ENCODE results near the gene ERAP2.

The ERAP2 gene

GRCh38 chr5:96963267-96963666 is 87.0 kb downstream of the ERAP2 start:
- TF ChIP-seq, protein P1, sequence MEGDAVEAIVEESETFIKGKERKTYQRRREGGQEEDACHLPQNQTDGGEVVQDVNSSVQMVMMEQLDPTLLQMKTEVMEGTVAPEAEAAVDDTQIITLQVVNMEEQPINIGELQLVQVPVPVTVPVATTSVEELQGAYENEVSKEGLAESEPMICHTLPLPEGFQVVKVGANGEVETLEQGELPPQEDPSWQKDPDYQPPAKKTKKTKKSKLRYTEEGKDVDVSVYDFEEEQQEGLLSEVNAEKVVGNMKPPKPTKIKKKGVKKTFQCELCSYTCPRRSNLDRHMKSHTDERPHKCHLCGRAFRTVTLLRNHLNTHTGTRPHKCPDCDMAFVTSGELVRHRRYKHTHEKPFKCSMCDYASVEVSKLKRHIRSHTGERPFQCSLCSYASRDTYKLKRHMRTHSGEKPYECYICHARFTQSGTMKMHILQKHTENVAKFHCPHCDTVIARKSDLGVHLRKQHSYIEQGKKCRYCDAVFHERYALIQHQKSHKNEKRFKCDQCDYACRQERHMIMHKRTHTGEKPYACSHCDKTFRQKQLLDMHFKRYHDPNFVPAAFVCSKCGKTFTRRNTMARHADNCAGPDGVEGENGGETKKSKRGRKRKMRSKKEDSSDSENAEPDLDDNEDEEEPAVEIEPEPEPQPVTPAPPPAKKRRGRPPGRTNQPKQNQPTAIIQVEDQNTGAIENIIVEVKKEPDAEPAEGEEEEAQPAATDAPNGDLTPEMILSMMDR (IDR thresholded peaks at IDR 0.05; ENCODE audit: borderline replicate concordance, insufficient read depth, low read depth, low read length) = no peak
- H3K4me3 ChIP-seq (ENCODE audit: low read depth, low read length) = no peak overlapping the region

DNA sequence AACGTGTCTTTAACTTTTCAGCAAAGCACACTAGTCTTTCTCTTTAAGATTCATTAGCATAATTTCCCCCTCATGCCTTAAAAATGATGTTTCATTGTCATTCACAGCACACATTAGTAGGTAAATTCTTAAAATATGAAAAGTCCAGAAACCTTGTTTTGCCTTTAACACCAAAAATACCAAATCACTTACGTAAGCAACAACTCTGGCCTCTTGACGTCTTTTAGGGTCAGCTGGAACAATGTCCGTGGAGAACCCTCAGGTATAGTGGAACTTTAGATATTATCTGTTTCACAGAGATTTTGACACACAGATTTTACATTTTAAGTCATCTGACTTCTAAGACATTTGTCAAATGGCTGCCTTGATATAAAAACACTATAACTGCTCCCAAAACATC is 90.5 kb downstream of the ERAP2 start:
- TF ChIP-seq, protein P1 (IDR thresholded peaks at IDR 0.05; ENCODE audit: borderline replicate concordance, insufficient read depth, low read depth, low read length) = no peak
- no peak overlapping the region for H3K4me3 ChIP-seq (ENCODE audit: low read depth, low read length)

GRCh38 chr5:96967400-96967799 is 91.1 kb downstream of the ERAP2 start:
- H3K4me3 ChIP-seq (ENCODE audit: low read depth, low read length) = no peak overlapping the region
- TF ChIP-seq, protein P1 (IDR thresholded peaks at IDR 0.05; ENCODE audit: borderline replicate concordance, insufficient read depth, low read depth, low read length) = no peak

- no peak overlapping the region for H3K4me3 ChIP-seq (ENCODE audit: low read depth, low read length)
- TF ChIP-seq, protein P1 (IDR thresholded peaks at IDR 0.05; ENCODE audit: borderline replicate concordance, insufficient read depth, low read depth, low read length) = no peak
These were observed 91.8 kb downstream of the ERAP2 start for GRCh38 chr5:96968074-96968473.

- TF ChIP-seq, protein P1 (IDR thresholded peaks at IDR 0.05; ENCODE audit: borderline replicate concordance, insufficient read depth, low read depth, low read length) = no peak
- no peak overlapping the region for H3K4me3 ChIP-seq (ENCODE audit: low read depth, low read length)
These were observed 92.3 kb downstream of the ERAP2 start for GRCh38 chr5:96968614-96969013.

Data from GM12875 (cell line).